Spleen (tissue), 7 donors: Measurements from ENCODE around the gene XPR1.

Source experiments
- CTCF ChIP-seq, 11 experiments: fragments of 200-600 bp in 7 of 11; fragments of 450-650 bp in 4 of 11; sonication (generic) in 4 of 11; IDR thresholded peaks in 8 of 11; conservative IDR thresholded peaks in 3 of 11; 1 replicate in 7 of 11; 2 replicates in 4 of 11; pipeline versions ENCODE4 v1.4.0 to v1.8.0; 2016 to 2021; ENCODE audit warnings: antibody characterized with exemption in 11 of 11, inconsistent platforms in 4 of 11, mild to moderate bottlenecking in 1 of 11
- POLR2A ChIP-seq, 3 donors: fragments of 450-650 bp; IDR thresholded peaks; one replicate each; pipeline ENCODE4 v1.5.1; 2017; ENCODE audit warnings: antibody characterized with exemption in 3 of 3, mild to moderate bottlenecking in 1 of 3
- POLR2AphosphoS5 ChIP-seq, 3 donors: sonication (generic); formaldehyde crosslinking; IDR thresholded peaks; one replicate each; pipeline ENCODE4 v1.5.1; 2017; ENCODE audit warnings: antibody characterized with exemption in 3 of 3
- donor health status: DM: no; HTN: no; CAD: no; lungs with moderate emphysema.
- donor health status: DM: no; HTN: no; CAD: no.
- donor health status: DM: no; HTN: no; CAD: no.

- no peak for TF ChIP-seq CTCF (IDR thresholded peaks at IDR 0.05 in 8 of 11, conservative IDR thresholded peaks at IDR 0.05 in 3 of 11)
- no peak for TF ChIP-seq POLR2AphosphoS5 (IDR thresholded peaks at IDR 0.05)
- no peak for TF ChIP-seq POLR2A (IDR thresholded peaks at IDR 0.05)
Measured at GRCh38 chr1:180743868-180744267, 112.0 kb downstream of the XPR1 start.
